Esophagus squamous epithelium (tissue), 4 donors: ENCODE results near the gene MN1.

Experiments
- CTCF ChIP-seq, 6 experiments: fragments of 450-650 bp in 4 of 6; fragments of 200-600 bp in 2 of 6; sonication (generic) in 2 of 6; IDR thresholded peaks; one replicate each; pipeline ENCODE4 v1.5.1; 2016 to 2019; ENCODE audit warnings: antibody characterized with exemption in 6 of 6, mild to moderate bottlenecking in 4 of 6, moderate library complexity in 4 of 6
- POLR2A ChIP-seq, 4 donors: fragments of 450-650 bp; IDR thresholded peaks; one replicate each; pipeline ENCODE4 v1.6.1; 2017; ENCODE audit warnings: antibody characterized with exemption in 4 of 4, mild to moderate bottlenecking in 4 of 4, moderate library complexity in 3 of 4

DNA sequence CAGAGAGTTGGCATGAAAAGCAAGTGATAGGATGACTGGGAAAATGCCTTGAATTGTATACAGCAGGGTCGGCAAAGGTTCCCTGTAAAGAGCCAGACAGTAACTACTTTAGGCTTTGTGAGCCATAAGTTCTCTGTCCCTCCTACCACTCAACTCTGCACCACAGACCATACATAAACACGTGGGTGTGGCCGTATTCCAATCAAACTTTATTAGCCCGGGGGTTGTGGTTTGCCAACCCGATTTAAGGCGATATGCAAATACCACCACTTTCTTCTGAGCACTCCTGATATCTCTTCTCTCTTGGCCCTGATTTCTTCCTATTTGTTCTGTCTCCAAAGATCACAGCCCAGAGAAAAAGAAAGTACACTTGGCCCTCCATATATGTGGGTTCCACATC, 87.5 kb downstream of the MN1 start:
- no peak for TF ChIP-seq CTCF (IDR thresholded peaks at IDR 0.05)
- TF ChIP-seq POLR2A (IDR thresholded peaks at IDR 0.05): no peak
